Measurements from ENCODE around the gene METTL8.

DNA sequence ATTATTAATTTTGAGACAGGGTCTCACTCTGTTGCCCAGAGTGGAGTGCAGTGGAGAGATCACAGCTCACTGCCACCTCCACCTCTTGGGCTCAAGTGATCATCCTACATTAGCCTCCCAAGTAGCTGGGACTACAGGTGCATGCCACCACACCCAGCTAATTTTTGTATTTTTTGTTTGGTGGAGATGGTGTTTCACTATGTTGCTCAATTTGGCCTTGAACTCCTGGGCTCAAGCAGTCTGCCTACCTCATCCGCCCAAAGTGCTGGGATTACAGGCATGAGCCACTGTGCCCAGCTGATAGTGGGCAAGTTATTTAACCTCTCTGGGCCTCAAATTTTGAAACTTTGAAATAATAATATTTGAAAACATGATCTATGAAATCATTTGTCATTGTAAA is 26.7 kb upstream of the METTL8 start:
- TF ChIP-seq, protein P1, sequence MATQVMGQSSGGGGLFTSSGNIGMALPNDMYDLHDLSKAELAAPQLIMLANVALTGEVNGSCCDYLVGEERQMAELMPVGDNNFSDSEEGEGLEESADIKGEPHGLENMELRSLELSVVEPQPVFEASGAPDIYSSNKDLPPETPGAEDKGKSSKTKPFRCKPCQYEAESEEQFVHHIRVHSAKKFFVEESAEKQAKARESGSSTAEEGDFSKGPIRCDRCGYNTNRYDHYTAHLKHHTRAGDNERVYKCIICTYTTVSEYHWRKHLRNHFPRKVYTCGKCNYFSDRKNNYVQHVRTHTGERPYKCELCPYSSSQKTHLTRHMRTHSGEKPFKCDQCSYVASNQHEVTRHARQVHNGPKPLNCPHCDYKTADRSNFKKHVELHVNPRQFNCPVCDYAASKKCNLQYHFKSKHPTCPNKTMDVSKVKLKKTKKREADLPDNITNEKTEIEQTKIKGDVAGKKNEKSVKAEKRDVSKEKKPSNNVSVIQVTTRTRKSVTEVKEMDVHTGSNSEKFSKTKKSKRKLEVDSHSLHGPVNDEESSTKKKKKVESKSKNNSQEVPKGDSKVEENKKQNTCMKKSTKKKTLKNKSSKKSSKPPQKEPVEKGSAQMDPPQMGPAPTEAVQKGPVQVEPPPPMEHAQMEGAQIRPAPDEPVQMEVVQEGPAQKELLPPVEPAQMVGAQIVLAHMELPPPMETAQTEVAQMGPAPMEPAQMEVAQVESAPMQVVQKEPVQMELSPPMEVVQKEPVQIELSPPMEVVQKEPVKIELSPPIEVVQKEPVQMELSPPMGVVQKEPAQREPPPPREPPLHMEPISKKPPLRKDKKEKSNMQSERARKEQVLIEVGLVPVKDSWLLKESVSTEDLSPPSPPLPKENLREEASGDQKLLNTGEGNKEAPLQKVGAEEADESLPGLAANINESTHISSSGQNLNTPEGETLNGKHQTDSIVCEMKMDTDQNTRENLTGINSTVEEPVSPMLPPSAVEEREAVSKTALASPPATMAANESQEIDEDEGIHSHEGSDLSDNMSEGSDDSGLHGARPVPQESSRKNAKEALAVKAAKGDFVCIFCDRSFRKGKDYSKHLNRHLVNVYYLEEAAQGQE (IDR thresholded peaks at IDR 0.05; ENCODE audit: unreplicated experiment), result no peak
- TF ChIP-seq, protein P2, sequence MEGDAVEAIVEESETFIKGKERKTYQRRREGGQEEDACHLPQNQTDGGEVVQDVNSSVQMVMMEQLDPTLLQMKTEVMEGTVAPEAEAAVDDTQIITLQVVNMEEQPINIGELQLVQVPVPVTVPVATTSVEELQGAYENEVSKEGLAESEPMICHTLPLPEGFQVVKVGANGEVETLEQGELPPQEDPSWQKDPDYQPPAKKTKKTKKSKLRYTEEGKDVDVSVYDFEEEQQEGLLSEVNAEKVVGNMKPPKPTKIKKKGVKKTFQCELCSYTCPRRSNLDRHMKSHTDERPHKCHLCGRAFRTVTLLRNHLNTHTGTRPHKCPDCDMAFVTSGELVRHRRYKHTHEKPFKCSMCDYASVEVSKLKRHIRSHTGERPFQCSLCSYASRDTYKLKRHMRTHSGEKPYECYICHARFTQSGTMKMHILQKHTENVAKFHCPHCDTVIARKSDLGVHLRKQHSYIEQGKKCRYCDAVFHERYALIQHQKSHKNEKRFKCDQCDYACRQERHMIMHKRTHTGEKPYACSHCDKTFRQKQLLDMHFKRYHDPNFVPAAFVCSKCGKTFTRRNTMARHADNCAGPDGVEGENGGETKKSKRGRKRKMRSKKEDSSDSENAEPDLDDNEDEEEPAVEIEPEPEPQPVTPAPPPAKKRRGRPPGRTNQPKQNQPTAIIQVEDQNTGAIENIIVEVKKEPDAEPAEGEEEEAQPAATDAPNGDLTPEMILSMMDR (conservative IDR thresholded peaks at IDR 0.05; ENCODE audit: low read depth in 2 of 2), result no peak
- no peak for TF ChIP-seq EZH2 (IDR thresholded peaks at IDR 0.05; ENCODE audit: low read depth, unreplicated experiment)
- TF ChIP-seq STAT1 (IDR thresholded peaks at IDR 0.05; ENCODE audit: unreplicated experiment), result no peak
- TF ChIP-seq POLR2AphosphoS5 (IDR thresholded peaks at IDR 0.05; ENCODE audit: low read depth), result no peak
- no peak for TF ChIP-seq NANOG (IDR thresholded peaks at IDR 0.05; ENCODE audit: borderline replicate concordance)
- no peak for TF ChIP-seq JUNB (IDR thresholded peaks at IDR 0.05; ENCODE audit: unreplicated experiment)
- TF ChIP-seq EZH2phosphoT487 (IDR thresholded peaks at IDR 0.05; ENCODE audit: unreplicated experiment), result no peak
